Stomach (tissue), 9 donors: ENCODE results near the gene GPN3. TPM values are rescaled to one million over a fixed set of nuclear protein-coding genes. Genes with fewer than 3 reads are reported as not detected.

Source experiments
- DNase-seq, 2 donors: peaks; one replicate each; pipeline versions ENCODE4 v3.0.0 to v3.0.0-alpha.2; 2013 to 2019
- H3K27ac ChIP-seq, 5 donors: fragments of 200-600 bp in 4 of 5; sonication (generic) in 4 of 5; one replicate each; pipeline ENCODE4 v1.5.1; 2013 to 2019; ENCODE audit warnings: mild to moderate bottlenecking in 1 of 5, moderate library complexity in 1 of 5
- H3K27me3 ChIP-seq, 3 donors: fragments of 200-600 bp; sonication (generic); one replicate each; pipeline ENCODE4 v1.5.1; 2017 to 2019; ENCODE audit warnings: mixed run types in 1 of 3
- H3K36me3 ChIP-seq, 4 donors: fragments of 200-600 bp; sonication (generic); 1 replicate in 3 of 4; 2 replicates in 1 of 4; pipeline ENCODE4 v1.5.1; 2016 to 2019
- H3K4me1 ChIP-seq, 4 donors: fragments of 200-600 bp; sonication (generic); one replicate each; pipeline ENCODE4 v1.5.1; 2016 to 2019
- H3K4me3 ChIP-seq, 4 donors: fragments of 200-600 bp; sonication (generic) in 3 of 4; one replicate each; pipeline ENCODE4 v1.5.1; 2016 to 2019; ENCODE audit warnings: mild to moderate bottlenecking in 1 of 4
- H3K9me3 ChIP-seq, 4 donors: fragments of 200-600 bp; sonication (generic); one replicate each; pipeline ENCODE4 v1.5.1; 2016 to 2019
- CTCF ChIP-seq, 7 experiments: fragments of 450-650 bp in 4 of 7; fragments of 200-600 bp in 3 of 7; sonication (generic) in 3 of 7; IDR thresholded peaks; one replicate each; pipeline ENCODE4 v1.5.1; 2016 to 2019; ENCODE audit warnings: antibody characterized with exemption in 7 of 7, control low read depth in 2 of 7, mild to moderate bottlenecking in 1 of 7
- EP300 ChIP-seq: sonication (generic); formaldehyde crosslinking; IDR thresholded peaks from one replicate; pipeline ENCODE4 v1.6.1; 2017; ENCODE audit warnings: antibody characterized with exemption
- POLR2A ChIP-seq, 4 donors: fragments of 450-650 bp; IDR thresholded peaks; one replicate each; pipeline ENCODE4 v1.6.1; 2016; ENCODE audit warnings: antibody characterized with exemption in 4 of 4, control low read depth in 2 of 4, mild to moderate bottlenecking in 1 of 4, moderate library complexity in 1 of 4
- POLR2AphosphoS5 ChIP-seq, 3 donors: sonication (generic); formaldehyde crosslinking; IDR thresholded peaks; one replicate each; pipeline ENCODE4 v1.6.1; 2016; ENCODE audit warnings: antibody characterized with exemption in 3 of 3
- WGBS, 5 donors: extraction: QIAGEN DNeasy Blood & Tissue Kit in 3 of 5; methylation state at CpG; one replicate each; pipeline versions ENCODE4 v1.1.5 to v1.1.7; 2013 to 2018; 5-methylcytosine and 5-hydroxymethylcytosine counted together
- intact Hi-C: fragments of 100-400 bp; cut with DNase I; formaldehyde crosslinking; loops from one replicate; pipeline ENCODE4 v1.15.1; 2023; ENCODE audit warnings: low total_unique reads
- polyA plus RNA-seq, 3 donors: library from polyadenylated mRNA; stranded (reverse); fragments of 200-250 nt; gene quantifications; one replicate each; pipeline ENCODE4 v1.2.3, GENCODE V29; 2013
- total RNA-seq, 5 donors: library from RNA; depleted of rRNA; stranded (reverse); fragments of >200 nt; gene quantifications; one replicate each; pipeline versions ENCODE4 v1.1.0 to v1.2.3, GENCODE V29; 2014 to 2016
- donor health status: healthy with polysubstance abuse.
- donor health status: Bipolar disorder and iron deficiency.
- donor health status: healthy.

The GPN3 gene
- total and polyA plus RNA-seq, 8 donors, result 7.6 to 29.1 (median 20.3) TPM; not detected in 1

GRCh38 chr12:110508071-110508586 is 40.1 kb upstream of the GPN3 start:
- Histone ChIP-seq H3K36me3 (no peaks in the 10 kb centered on the region), H3K27ac (no peak overlapping the region), H3K9me3 (no peaks in the 10 kb centered on the region), H3K27me3 (no peaks in the 10 kb centered on the region), H3K4me3 (no peak overlapping the region), H3K4me1 (peaks cover 0 to 7% (median 3%) of the 10 kb centered on the region in 4 donors)
- no peak for DNase-seq
- intact Hi-C loops, result no loop called here
- 87 to 93% (median 90%) methylated on average over 4 of the region's 4 CpGs for WGBS, 5 donors
- TF ChIP-seq POLR2AphosphoS5 (IDR thresholded peaks at IDR 0.05) (no peak), POLR2A (IDR thresholded peaks at IDR 0.05) (no peak), EP300 (no peak), CTCF (IDR thresholded peaks at IDR 0.05) (no peak)

GRCh38 chr12:110505332-110505731 is 37.3 kb upstream of the GPN3 start:
- H3K27me3 ChIP-seq, result no peaks in the 10 kb centered on the region
- intact Hi-C loops, result no loop called here

DNA sequence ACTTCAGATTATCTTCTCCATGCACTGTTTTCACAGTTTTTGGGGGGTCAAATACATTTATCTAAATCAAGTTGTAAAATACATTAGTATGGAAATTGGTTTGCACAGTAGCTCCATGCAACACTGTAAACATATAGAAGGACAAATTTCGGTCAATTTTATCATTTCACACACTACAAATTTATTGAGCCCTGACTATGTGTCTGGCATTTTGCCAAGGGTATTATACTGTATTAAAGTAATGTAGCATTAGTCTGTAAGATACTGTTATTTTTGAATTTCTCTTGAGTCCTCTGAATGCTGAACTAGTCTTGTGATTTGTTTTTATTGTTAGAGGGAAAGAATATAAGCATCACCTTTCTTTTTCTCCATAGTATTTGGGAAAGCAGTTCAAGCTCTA is 35.4 kb upstream of the GPN3 start:
- TF ChIP-seq EP300, result no peak
- no peak for TF ChIP-seq POLR2AphosphoS5 (IDR thresholded peaks at IDR 0.05)
- no peak for TF ChIP-seq CTCF (IDR thresholded peaks at IDR 0.05)
- TF ChIP-seq POLR2A (IDR thresholded peaks at IDR 0.05), result no peak
- DNase-seq, result no peak
- intact Hi-C loops, result no loop called here
- Histone ChIP-seq H3K9me3 (no peaks in the 10 kb centered on the region), H3K4me1 (peaks cover 11 to 36% (median 31%) of the 10 kb centered on the region in 4 donors), H3K27me3 (no peaks in the 10 kb centered on the region), H3K27ac (no peak overlapping the region), H3K4me3 (no peak overlapping the region), H3K36me3 (no peaks in the 10 kb centered on the region)
- 64 to 82% (median 71%) methylated on average over 1 of the region's 1 CpG for WGBS, 5 donors

More at GRCh38 chr12:110505332-110505731, 37.3 kb upstream of the GPN3 start:
- TF ChIP-seq CTCF (IDR thresholded peaks at IDR 0.05) (no peak), POLR2AphosphoS5 (IDR thresholded peaks at IDR 0.05) (no peak), POLR2A (IDR thresholded peaks at IDR 0.05) (no peak), EP300 (no peak)
- H3K4me1 ChIP-seq, result peaks cover 7 to 17% (median 13%) of the 10 kb centered on the region in 4 donors
- H3K27ac ChIP-seq, result no peak overlapping the region
- 75 to 79% (median 77%) methylated on average over 3 of the region's 3 CpGs for WGBS, 5 donors
- no peak overlapping the region for H3K4me3 ChIP-seq
- H3K36me3 ChIP-seq, result no peaks in the 10 kb centered on the region
- DNase-seq, result no peak
- H3K9me3 ChIP-seq, result no peaks in the 10 kb centered on the region

GRCh38 chr12:110501752-110502738 is 34.0 kb upstream of the GPN3 start, which contains the start of the genes RAD9B and VPS29:
Gene RAD9B, plus strand, starts transcription at chr12:110502331. Its CDS starts 7 bp downstream, at chr12:110502338.
Gene VPS29, minus strand, starts transcription at chr12:110502111. Its CDS starts 60 bp downstream, at chr12:110502051.
- Histone ChIP-seq H3K27ac (peak within 1 kb of the TSS; percentile 87 to 98 (median 92)), H3K9me3 (no peaks in the 10 kb centered on the region), H3K36me3 (peaks cover 0 to 12% (median 4%) of the 10 kb centered on the region in 4 donors), H3K4me1 (peaks cover 11 to 48% (median 38%) of the 10 kb centered on the region in 4 donors), H3K27me3 (no peaks in the 10 kb centered on the region), H3K4me3 (peak within 1 kb of the TSS; percentile 73 to 96 (median 88))
- intact Hi-C loops, result no loop called here
- 6 to 14% (median 7%) methylated on average over 39 to 61 of the region's 61 CpGs for WGBS, 5 donors
- peak in 2 of 4 donors; percentile 79 to 89 for TF ChIP-seq POLR2A (IDR thresholded peaks at IDR 0.05)
- peak; percentile 97 to 99 (median 98) for TF ChIP-seq POLR2AphosphoS5 (IDR thresholded peaks at IDR 0.05)
- no peak for TF ChIP-seq EP300
- TF ChIP-seq CTCF (IDR thresholded peaks at IDR 0.05), result peak in 1 of 7 experiments; percentile 14
- peak; percentile 98 to 100 for DNase-seq
